Nucleus accumbens (tissue), 56 donors: ENCODE data around the gene PFKL.

Source experiments
- DNase-seq, 56 donors: peaks; one replicate each; lab custom pipeline; 2025; lab: John Stamatoyannopoulos, UW

PFKL gene

GRCh38 chr21:44299458-44300261 lies at the start of gene PFKL:
PFKL (plus strand) TSS chr21:44300053; CDS start chr21:44300106, 53 bp downstream.
- peak in 40 of 56 donors; percentile 22 to 76 (median 52) for DNase-seq

GRCh38 chr21:44253832-44254710 lies 45.8 kb upstream of the PFKL start:
- no peak for DNase-seq

DNA sequence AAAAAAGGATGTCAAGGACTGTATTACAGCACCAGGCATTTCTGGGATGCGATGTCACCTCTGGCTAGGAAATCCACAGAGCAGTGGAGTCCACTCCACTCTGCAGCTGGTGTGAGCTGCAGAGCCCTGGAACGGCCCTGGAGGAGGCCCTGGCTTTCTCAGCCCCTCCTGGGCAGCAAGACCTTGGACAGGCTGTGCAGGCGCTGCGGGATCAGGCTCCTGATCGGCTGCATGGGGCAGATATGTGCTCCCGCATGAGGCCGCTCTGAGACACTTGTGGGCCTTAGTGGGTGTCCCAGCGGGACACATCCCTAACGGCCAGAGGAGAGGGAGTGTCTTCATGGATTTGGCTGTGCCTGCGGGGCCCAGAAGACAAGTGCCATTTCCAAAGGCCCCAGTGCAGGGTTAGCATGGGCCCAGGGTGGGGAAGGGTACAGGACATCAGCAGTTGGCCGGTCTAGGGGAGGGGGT lies 44.3 kb upstream of the PFKL start:
- no peak for DNase-seq

DNA sequence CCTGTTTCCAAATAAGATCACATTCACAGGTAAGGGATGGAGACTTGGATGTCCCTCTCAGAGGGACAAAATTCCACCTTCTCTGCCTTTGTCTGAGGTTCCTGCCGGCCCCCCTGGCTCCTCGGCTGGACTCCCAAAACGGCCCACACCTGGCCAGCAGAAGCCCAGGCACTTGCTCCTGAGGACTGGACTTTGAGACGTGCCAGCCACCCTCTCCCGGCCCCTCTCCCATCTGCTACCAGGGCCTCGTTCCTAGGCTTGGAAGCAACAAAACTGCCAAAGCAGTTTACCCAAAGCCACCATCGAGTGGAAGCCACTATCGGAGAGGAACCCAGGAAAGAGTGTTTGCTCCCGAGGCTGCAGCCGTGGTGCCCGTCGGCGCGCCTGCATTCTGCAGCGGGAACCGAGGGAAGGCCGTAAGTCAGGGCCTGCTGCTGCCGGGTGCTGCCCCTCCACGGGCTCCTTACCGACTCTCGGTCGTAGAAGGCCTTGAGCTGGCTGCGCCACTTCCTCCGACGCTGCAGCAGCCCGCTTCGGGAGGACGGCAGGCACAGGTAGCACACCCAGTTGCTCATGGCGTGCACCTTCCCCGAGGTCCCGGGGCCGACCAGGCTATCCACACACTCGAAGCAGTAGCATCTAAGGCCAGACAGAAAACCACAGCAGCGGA lies 41.7 kb upstream of the PFKL start:
- DNase-seq = no peak

- no peak for DNase-seq
Observed at GRCh38 chr21:44259082-44259705, 40.7 kb upstream of the PFKL start.

GRCh38 chr21:44260066-44260465 lies 39.8 kb upstream of the PFKL start:
- no peak for DNase-seq

GRCh38 chr21:44260791-44261631 lies 38.8 kb upstream of the PFKL start:
- no peak for DNase-seq

GRCh38 chr21:44261675-44262295 lies 38.1 kb upstream of the PFKL start, which contains the start of gene DNMT3L:
DNMT3L (minus strand) TSS chr21:44261897; CDS start chr21:44261259, 638 bp downstream.
- DNase-seq = no peak

DNA sequence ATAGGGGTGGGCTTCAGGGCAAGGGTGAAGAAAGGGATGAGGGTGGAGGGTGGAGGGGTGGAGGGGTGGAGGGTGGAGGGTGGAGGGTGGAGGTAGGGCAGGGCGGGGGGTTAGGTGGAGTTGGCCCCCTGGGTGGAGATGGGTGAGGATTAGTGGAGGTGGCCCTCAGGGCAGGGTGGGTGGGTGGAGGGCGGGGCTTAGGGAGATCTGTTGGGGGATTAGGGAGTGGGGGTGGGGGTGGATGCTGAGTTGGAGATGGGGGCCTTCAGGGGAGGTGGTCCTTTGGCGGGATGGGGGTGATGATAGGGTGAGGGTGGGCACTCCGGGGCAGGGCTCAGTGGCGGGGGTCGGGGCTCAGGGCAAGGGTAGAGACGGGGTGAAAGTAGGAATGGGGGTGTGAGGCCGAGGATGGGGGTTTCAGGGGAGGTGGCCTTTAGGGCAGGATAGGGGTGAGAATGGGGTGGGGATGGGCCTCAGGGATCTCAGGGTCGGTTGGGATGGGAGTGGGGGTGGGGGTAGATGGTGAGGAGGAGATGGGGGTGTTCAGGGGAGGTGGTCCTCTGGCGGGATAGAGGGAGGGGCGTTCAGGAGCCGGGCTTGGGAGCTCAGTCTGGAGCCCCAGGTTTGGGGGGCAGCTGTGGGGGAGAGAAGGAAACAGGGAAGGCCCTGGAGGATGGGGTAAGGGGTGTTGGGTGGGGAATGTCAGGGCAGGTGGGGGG lies 37.4 kb upstream of the PFKL start:
- no peak for DNase-seq

DNA sequence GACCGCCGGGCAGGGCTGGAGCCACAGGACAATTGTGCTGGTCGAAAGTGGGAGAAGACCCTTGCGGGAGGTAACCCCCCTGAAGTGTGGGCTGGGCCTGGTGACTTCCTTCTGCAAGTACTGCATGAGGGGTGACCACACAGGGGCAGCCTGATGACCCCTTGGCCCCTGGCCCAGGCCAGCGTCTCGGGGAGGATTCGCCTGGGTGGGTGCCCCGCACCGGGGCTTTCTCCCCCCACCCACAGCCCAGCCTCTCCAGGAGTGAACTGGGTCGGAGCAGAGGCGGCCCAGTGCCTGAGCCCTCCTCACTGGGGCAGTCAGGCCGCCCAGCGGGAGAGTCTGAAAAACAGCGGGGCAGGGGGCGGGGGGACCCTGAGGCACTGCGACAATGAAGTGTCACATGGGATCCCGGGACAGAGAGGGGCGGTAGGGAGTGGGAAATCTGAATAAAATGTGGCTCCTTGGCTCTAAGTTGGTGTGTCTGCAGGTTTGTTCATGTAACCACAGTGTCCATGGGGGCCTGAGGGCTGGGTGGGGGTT lies 36.6 kb upstream of the PFKL start:
- DNase-seq = no peak

DNA sequence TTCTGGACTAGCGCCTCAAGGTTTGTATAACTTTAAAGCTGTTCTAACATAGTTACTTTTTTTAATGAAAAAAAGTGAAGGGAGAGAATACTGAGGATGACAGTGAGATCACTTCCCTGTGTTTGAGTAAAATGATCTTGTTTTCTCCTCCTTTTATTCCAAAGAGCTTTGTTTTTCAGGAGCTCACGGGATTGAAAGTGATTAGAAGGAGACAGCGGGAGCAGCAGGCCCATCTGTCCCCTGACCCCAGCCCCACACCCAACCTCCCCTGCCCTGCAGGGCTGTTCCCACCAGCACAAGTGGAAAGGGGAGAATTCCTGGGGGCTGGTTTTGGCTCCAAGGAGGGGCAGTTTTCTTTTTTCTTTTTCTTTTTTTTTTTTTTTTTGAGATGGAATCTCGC lies 36.1 kb upstream of the PFKL start:
- DNase-seq = no peak

DNA sequence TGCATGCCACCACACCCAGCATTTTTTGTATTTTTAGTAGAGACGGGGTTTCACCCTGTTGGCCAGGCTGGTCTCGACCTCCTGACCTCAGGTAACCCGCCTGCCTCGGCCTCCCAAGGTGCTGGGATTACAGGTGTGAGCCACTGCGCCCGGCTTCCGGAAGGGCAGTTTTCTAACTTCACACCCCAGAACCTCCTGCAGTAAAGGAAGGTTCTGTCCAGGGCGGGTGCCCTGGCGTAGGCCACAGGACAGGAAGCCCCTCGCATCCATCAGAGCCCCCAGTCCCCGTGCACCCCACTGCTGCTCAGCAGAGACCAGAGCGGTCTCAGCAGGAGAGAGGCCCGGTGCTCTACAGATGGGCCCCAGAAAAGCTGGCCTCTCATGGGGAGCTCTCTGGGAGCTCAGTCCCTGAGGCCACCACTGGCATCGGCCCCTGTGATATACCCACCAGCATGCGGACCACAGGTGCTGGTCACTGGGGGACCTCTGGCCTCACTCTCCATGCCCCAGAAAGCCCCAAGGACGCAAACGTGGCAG lies 34.1 kb upstream of the PFKL start:
- DNase-seq = no peak

DNA sequence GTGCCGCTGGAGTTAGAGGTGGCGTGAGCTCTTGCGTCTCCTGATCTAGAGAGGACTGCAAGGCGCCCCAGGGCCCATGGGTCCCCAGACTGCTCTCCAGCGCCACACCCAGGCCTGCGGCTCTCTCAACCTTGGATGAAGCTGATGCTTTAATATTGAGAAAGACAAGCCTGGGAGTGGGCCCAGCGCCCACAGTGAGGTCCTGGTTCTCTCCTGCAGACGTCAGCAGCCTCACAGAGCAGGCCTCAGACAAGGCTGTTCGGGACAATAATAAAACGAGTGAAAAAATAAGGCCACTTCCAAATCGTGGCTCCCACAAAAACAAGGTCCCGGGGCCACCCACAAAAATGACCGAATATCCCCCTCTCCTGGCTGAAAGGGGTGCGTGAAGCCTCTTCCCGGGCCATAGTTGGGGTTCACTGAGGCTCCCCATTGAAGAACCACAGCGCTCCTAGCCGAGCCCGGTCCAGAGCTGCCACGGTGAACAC lies 32.2 kb upstream of the PFKL start:
- DNase-seq = peak in 2 of 56 donors; percentile 22 to 41

GRCh38 chr21:44269090-44269489 lies 30.8 kb upstream of the PFKL start:
- DNase-seq = no peak

DNA sequence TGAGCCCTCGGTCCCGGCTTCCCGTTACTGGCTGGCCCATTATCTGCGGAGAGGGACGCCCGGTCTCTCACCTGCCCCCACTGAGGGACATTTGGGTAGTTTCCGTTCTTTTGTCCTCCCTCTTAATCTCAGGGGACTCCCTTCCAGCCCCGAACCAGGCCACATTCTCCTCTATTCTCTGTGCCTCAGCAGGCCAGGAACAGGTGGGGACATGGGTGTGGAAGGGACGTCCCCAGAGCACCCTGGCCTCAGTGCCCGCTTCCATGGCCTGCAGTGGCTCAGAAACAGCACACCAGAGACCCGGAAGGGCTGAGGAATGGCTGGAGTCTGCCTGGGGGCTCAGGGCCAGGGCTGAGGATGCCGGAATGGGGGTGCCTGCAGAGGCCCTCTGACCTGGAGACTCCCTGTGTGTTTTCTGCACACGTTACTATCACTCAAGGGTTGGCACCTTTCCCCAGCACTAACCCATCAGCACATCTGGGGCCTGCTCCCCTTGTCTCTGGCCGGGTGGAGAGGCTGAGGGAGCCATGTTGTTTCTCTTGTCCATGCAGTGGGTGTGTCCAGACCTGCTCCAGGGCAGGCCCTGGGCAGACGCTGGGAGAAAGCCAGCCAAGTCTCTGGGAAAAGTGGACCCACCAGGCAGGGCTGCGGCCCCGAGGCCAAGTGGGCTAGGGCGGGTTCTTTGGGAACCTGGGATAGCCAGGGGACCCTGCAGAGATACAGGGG lies 28.1 kb upstream of the PFKL start:
- no peak for DNase-seq

- DNase-seq = no peak
Observed at GRCh38 chr21:44272284-44272858, 27.5 kb upstream of the PFKL start.
